Kidney (tissue), 14 donors: Measurements from ENCODE around the gene RBBP8. TPM values are rescaled to one million over a fixed set of nuclear protein-coding genes. Genes with fewer than 3 reads are reported as not detected.

ENCODE experiments used
- DNase-seq, 5 donors: peaks; one replicate each; pipeline ENCODE4 v3.0.0-alpha.2; 2013 to 2020
- FAIRE-seq: peaks from 2 replicates; lab custom pipeline; 2012; peaks lifted over from hg19 to GRCh38; lab: Jason Lieb, UNC
- H3K27ac ChIP-seq, 2 donors: one replicate each; pipeline ENCODE4 v1.7.0; 2013; ENCODE audit warnings: low read depth in 2 of 2, low read length in 2 of 2, inconsistent platforms in 1 of 2
- H3K27me3 ChIP-seq: one replicate; pipeline ENCODE4 v1.7.1; 2013; ENCODE audit warnings: low read length, inconsistent platforms; ENCODE audit not compliant: control insufficient read depth, insufficient read depth
- H3K36me3 ChIP-seq, 3 donors: one replicate each; pipeline versions ENCODE4 v1.7.0 to v1.7.1; 2013; ENCODE audit warnings: low read length in 3 of 3, control low read depth in 1 of 3, inconsistent platforms in 1 of 3; ENCODE audit not compliant: insufficient read depth in 3 of 3, control insufficient read depth in 2 of 3
- H3K4me1 ChIP-seq, 3 donors: one replicate each; pipeline versions ENCODE4 v1.7.0 to v1.7.1; 2013; ENCODE audit warnings: low read length in 3 of 3, inconsistent platforms in 1 of 3, low read depth in 1 of 3; ENCODE audit not compliant: control insufficient read depth in 2 of 3, insufficient read depth in 2 of 3
- H3K4me3 ChIP-seq, 3 donors: one replicate each; pipeline versions ENCODE4 v1.7.0 to v1.8.1; 2013; ENCODE audit warnings: low read length in 3 of 3, control low read depth in 1 of 3, inconsistent platforms in 1 of 3
- H3K9ac ChIP-seq, 3 donors: one replicate each; pipeline versions ENCODE4 v1.7.0 to v1.7.1; 2013; ENCODE audit warnings: low read length in 3 of 3, control low read depth in 1 of 3, inconsistent platforms in 1 of 3
- H3K9me3 ChIP-seq, 3 donors: one replicate each; pipeline versions ENCODE4 v1.7.0 to v1.7.1; 2013; ENCODE audit warnings: low read length in 3 of 3, control low read depth in 1 of 3, inconsistent platforms in 1 of 3; ENCODE audit not compliant: control insufficient read depth in 2 of 3, insufficient read depth in 1 of 3
- CTCF ChIP-seq: IDR thresholded peaks from 3 replicates; pipeline ENCODE4 v1.5.1; 2012; ENCODE audit warnings: mild to moderate bottlenecking, moderate library complexity, borderline replicate concordance; ENCODE audit not compliant: insufficient read depth; ENCODE audit errors: extremely low read depth
- intact Hi-C: fragments of 100-400 bp; cut with DNase I; formaldehyde crosslinking; loops from one replicate; pipeline ENCODE4 v1.11.1; 2022
- polyA plus RNA-seq: library from polyadenylated mRNA; stranded (reverse); fragments of 350-450 nt; fragmentation: Illumina TruSeq; extraction: RNeasy Lipid Tissue Mini Kit (QIAGEN cat#74804); gene quantifications from one replicate; pipeline ENCODE4 v1.2.3, GENCODE V29; 2014; ENCODE audit warnings: low read depth, low replicate concordance; ENCODE audit not compliant: insufficient read depth
- total RNA-seq: library from RNA; stranded (reverse); fragmentation: NEBNext Ultra II Directional; extraction: Animal tissue kit (Norgen Biotek cat#: 25700); gene quantifications from one replicate; pipeline ENCODE4 v1.2.1, GENCODE V29; 2021
- donor health status: control.
- donor health status: control.
- donor health status: control.
- donor health status: control.
- donor health status: control.
- donor health status: DM: yes; HTN: yes; CAD: no.
- donor health status: Normal renal cell carcinoma (clear cell type).

Gene RBBP8
- total and polyA plus RNA-seq, 2 donors from 2014 or later = 45.8 to 166 TPM

- intact Hi-C loops = no loop called here
- no peaks in the 10 kb centered on the region for H3K4me1 ChIP-seq
- peaks cover 0 to 4% (median 0%) of the 10 kb centered on the region in 3 donors for H3K9me3 ChIP-seq
- no peak overlapping the region for H3K27ac ChIP-seq
- FAIRE-seq (no peak), DNase-seq (no peak)
- no peaks in the 10 kb centered on the region for H3K27me3 ChIP-seq
- no peaks in the 10 kb centered on the region for H3K36me3 ChIP-seq
- TF ChIP-seq CTCF = no peak
- H3K4me3 ChIP-seq = no peak overlapping the region
- H3K9ac ChIP-seq = no peak overlapping the region
These were observed 134.1 kb downstream of the RBBP8 start for GRCh38 chr18:23067236-23067635.

- no peak for TF ChIP-seq CTCF
- no peaks in the 10 kb centered on the region for H3K36me3 ChIP-seq
- H3K27me3 ChIP-seq = no peaks in the 10 kb centered on the region
- H3K4me3 ChIP-seq = no peak overlapping the region
- no peak overlapping the region for H3K9ac ChIP-seq
- DNase-seq (no peak), FAIRE-seq (no peak)
- peaks cover 0 to 4% (median 0%) of the 10 kb centered on the region in 3 donors for H3K9me3 ChIP-seq
- no peak overlapping the region for H3K27ac ChIP-seq
- H3K4me1 ChIP-seq = no peaks in the 10 kb centered on the region
- intact Hi-C loops = no loop called here
These were observed 134.9 kb downstream of the RBBP8 start for GRCh38 chr18:23068011-23068410.

GRCh38 chr18:23068570-23069310, 135.6 kb downstream of the RBBP8 start:
- Histone ChIP-seq H3K9me3 (no peaks in the 10 kb centered on the region), H3K4me1 (no peaks in the 10 kb centered on the region), H3K27me3 (no peaks in the 10 kb centered on the region), H3K27ac (no peak overlapping the region), H3K9ac (no peak overlapping the region), H3K4me3 (no peak overlapping the region), H3K36me3 (no peaks in the 10 kb centered on the region)
- TF ChIP-seq CTCF = no peak
- DNase-seq (no peak), FAIRE-seq (no peak)
- intact Hi-C loops = no loop called here

- FAIRE-seq = no peak
- no peak overlapping the region for H3K9ac ChIP-seq
- H3K4me3 ChIP-seq = no peak overlapping the region
- H3K27me3 ChIP-seq = no peaks in the 10 kb centered on the region
- H3K4me1 ChIP-seq = no peaks in the 10 kb centered on the region
- H3K36me3 ChIP-seq = no peaks in the 10 kb centered on the region
- intact Hi-C loops = no loop called here
- H3K9me3 ChIP-seq = no peaks in the 10 kb centered on the region
- no peak for TF ChIP-seq CTCF
- H3K27ac ChIP-seq = no peak overlapping the region
- DNase-seq = no peak
These were observed 136.4 kb downstream of the RBBP8 start for GRCh38 chr18:23069481-23069880.
